Neutrophil (primary cell): ENCODE data around the gene FCN1.

Source experiments
- H3K27ac ChIP-seq: fragments of 200-600 bp; sonication (generic); 2 replicates; pipeline ENCODE4 v1.5.1; 2016; ENCODE audit warnings: mild to moderate bottlenecking, moderate library complexity
- H3K27me3 ChIP-seq: fragments of 200-600 bp; sonication (generic); 2 replicates; pipeline ENCODE4 v1.6.0; 2016; ENCODE audit warnings: mild to moderate bottlenecking
- H3K36me3 ChIP-seq: fragments of 200-600 bp; sonication (generic); 2 replicates; pipeline ENCODE4 v1.5.1; 2017
- H3K4me1 ChIP-seq, 2 experiments: fragments of 200-600 bp in 1 of 2; sonication (generic) in 1 of 2; 1 replicate in 1 of 2; 2 replicates in 1 of 2; pipeline versions ENCODE4 v1.5.1 to v1.6.1; 2013 to 2016; ENCODE audit warnings: low read depth in 1 of 2, low read length in 1 of 2, mild to moderate bottlenecking in 1 of 2, moderate library complexity in 1 of 2; ENCODE audit not compliant: control insufficient read depth in 1 of 2, insufficient read depth in 1 of 2
- H3K4me3 ChIP-seq, 2 experiments: fragments of 200-600 bp in 1 of 2; sonication (generic) in 1 of 2; 1 replicate in 1 of 2; 2 replicates in 1 of 2; pipeline ENCODE4 v1.5.1; 2013 to 2016; ENCODE audit warnings: low read depth in 1 of 2, low read length in 1 of 2, mild to moderate bottlenecking in 1 of 2, moderate library complexity in 1 of 2
- H3K9me3 ChIP-seq: fragments of 200-600 bp; sonication (generic); 2 replicates; pipeline ENCODE4 v1.5.1; 2016
- CTCF ChIP-seq: fragments of 200-600 bp; sonication (generic); IDR thresholded peaks from 2 replicates; pipeline ENCODE4 v1.5.1; 2016; ENCODE audit warnings: antibody characterized with exemption

Gene FCN1

GRCh38 chr9:134908524-134909309, 9.0 kb downstream of the FCN1 start:
- peak overlapping the region; percentile 95 for H3K27ac ChIP-seq
- H3K36me3 ChIP-seq, result peaks cover 57% of the 10 kb centered on the region
- no peaks in the 10 kb centered on the region for H3K27me3 ChIP-seq
- TF ChIP-seq CTCF, result no peak
- H3K9me3 ChIP-seq, result no peaks in the 10 kb centered on the region
- H3K4me1 ChIP-seq, result peaks cover 17 to 26% of the 10 kb centered on the region in 2 experiments
- no peak overlapping the region for H3K4me3 ChIP-seq

GRCh38 chr9:134902936-134903335, 14.8 kb downstream of the FCN1 start:
- Histone ChIP-seq H3K27me3 (no peaks in the 10 kb centered on the region), H3K4me1 (no peaks in the 10 kb centered on the region), H3K36me3 (no peaks in the 10 kb centered on the region), H3K4me3 (no peak overlapping the region), H3K27ac (no peak overlapping the region), H3K9me3 (no peaks in the 10 kb centered on the region)
- no peak for TF ChIP-seq CTCF

GRCh38 chr9:134899818-134900217, 17.9 kb downstream of the FCN1 start:
- no peaks in the 10 kb centered on the region for H3K4me1 ChIP-seq
- no peak overlapping the region for H3K4me3 ChIP-seq
- H3K27me3 ChIP-seq, result peaks cover 19% of the 10 kb centered on the region
- no peak overlapping the region for H3K27ac ChIP-seq
- H3K9me3 ChIP-seq, result no peaks in the 10 kb centered on the region
- TF ChIP-seq CTCF, result no peak
- no peaks in the 10 kb centered on the region for H3K36me3 ChIP-seq

GRCh38 chr9:134899168-134899567, 18.5 kb downstream of the FCN1 start:
- no peak for TF ChIP-seq CTCF
- H3K4me3 ChIP-seq, result no peak overlapping the region
- H3K9me3 ChIP-seq, result no peaks in the 10 kb centered on the region
- H3K27ac ChIP-seq, result no peak overlapping the region
- no peaks in the 10 kb centered on the region for H3K36me3 ChIP-seq
- no peaks in the 10 kb centered on the region for H3K4me1 ChIP-seq
- peaks cover 22% of the 10 kb centered on the region for H3K27me3 ChIP-seq

- H3K9me3 ChIP-seq, result no peaks in the 10 kb centered on the region
- H3K36me3 ChIP-seq, result no peaks in the 10 kb centered on the region
- TF ChIP-seq CTCF, result no peak
- H3K4me3 ChIP-seq, result no peak overlapping the region
- no peak overlapping the region for H3K27ac ChIP-seq
- H3K27me3 ChIP-seq, result peaks cover 22% of the 10 kb centered on the region
- H3K4me1 ChIP-seq, result no peaks in the 10 kb centered on the region
Observed at GRCh38 chr9:134898319-134898718, 19.4 kb downstream of the FCN1 start.
